ENCODE results near the gene GAB1.

DNA sequence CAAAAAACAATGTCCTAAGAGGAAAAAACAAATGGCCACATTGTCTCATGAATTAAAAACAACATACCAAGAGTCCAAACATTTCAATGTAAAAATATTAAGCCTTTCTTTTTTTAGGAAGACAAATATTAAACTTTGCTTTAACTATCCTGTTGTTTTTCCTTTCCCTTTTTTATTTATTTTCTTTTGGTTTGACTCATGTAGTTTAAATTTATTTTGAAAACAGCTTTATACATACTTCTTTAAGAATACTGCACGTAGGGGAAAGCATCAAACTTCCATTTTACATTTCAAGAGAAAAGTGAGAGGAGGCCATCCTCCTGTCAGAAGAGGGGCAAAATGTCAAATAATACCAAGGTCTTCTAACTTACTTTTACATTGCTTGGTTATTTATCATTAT lies 8.7 kb downstream of the GAB1 start:
- TF ChIP-seq, protein P1, sequence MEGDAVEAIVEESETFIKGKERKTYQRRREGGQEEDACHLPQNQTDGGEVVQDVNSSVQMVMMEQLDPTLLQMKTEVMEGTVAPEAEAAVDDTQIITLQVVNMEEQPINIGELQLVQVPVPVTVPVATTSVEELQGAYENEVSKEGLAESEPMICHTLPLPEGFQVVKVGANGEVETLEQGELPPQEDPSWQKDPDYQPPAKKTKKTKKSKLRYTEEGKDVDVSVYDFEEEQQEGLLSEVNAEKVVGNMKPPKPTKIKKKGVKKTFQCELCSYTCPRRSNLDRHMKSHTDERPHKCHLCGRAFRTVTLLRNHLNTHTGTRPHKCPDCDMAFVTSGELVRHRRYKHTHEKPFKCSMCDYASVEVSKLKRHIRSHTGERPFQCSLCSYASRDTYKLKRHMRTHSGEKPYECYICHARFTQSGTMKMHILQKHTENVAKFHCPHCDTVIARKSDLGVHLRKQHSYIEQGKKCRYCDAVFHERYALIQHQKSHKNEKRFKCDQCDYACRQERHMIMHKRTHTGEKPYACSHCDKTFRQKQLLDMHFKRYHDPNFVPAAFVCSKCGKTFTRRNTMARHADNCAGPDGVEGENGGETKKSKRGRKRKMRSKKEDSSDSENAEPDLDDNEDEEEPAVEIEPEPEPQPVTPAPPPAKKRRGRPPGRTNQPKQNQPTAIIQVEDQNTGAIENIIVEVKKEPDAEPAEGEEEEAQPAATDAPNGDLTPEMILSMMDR (IDR thresholded peaks at IDR 0.05): no peak
- no peak for TF ChIP-seq POLR2A (IDR thresholded peaks at IDR 0.05)

Data from esophagus squamous epithelium (tissue), 4 donors.